K562 (cell line): ENCODE results near the gene POLD1. TPM values are rescaled to one million over a fixed set of nuclear protein-coding genes. Genes with fewer than 3 reads are reported as not detected.

Experiments
- ATAC-seq: fragments of 200-7000 bp; cut with Tn5 transposase; 3 replicates; pipeline ENCODE4 v1.9.1; 2020; ENCODE audit warnings: moderate library complexity
- BruUV-seq: library from RNA; stranded (reverse); fragments of 400-500 nt; replicated peaks from 2 replicates; lab custom pipeline; 2021; lab: Mats Ljungman, UMichigan
- CTCF ChIA-PET: fragments of 300-600 bp; formaldehyde crosslinking; extraction: SDS; loops from one replicate; lab custom pipeline; 2021; ENCODE audit warnings: low intra/inter-chr PET ratio; lab: Yijun Ruan, JAX
- POLR2A ChIA-PET: fragments of 300-600, 350-650 bp; sonication (Branson Sonifier 250); formaldehyde crosslinking; extraction: SDS; loops from one replicate; lab custom pipeline; 2021; ENCODE audit warnings: antibody characterized with exemption, inconsistent platforms; lab: Yijun Ruan, JAX
- DNase-seq, 4 experiments: peaks; one replicate each; pipeline versions ENCODE4 v3.0.0 to v3.0.0-alpha.2; 2011 to 2018; ENCODE audit warnings: low spot score in 3 of 4, mixed read lengths in 3 of 4; ENCODE audit errors: extremely low read depth in 1 of 4
- FAIRE-seq: peaks from 2 replicates; lab custom pipeline; 2011; peaks lifted over from hg19 to GRCh38; lab: Jason Lieb, UNC
- H2AFZ ChIP-seq: 2 replicates; pipeline ENCODE4 v1.6.0; 2011; ENCODE audit warnings: low read depth, low read length, control low read depth, inconsistent platforms
- H3K27ac ChIP-seq: fragments of 200-600 bp; 3 replicates; pipeline ENCODE4 v1.8.0; 2011; ENCODE audit warnings: low read depth, mild to moderate bottlenecking, control low read depth, inconsistent platforms, low read length, moderate library complexity, mixed read lengths; ENCODE audit errors: extremely low read depth
- H3K27me3 ChIP-seq, 2 experiments: fragments of 300-600 bp in 1 of 2; 2 replicates in 1 of 2; 3 replicates in 1 of 2; pipeline versions ENCODE4 v1.6.0 to v1.8.0; 2011; ENCODE audit warnings: inconsistent platforms in 2 of 2, low read length in 2 of 2, mild to moderate bottlenecking in 1 of 2, mixed read lengths in 1 of 2, moderate library complexity in 1 of 2; ENCODE audit not compliant: control insufficient read depth in 2 of 2, insufficient read depth in 2 of 2
- H3K36me3 ChIP-seq: fragments of 300-600 bp; 3 replicates; pipeline ENCODE4 v1.8.0; 2011; ENCODE audit warnings: mild to moderate bottlenecking, low read length, inconsistent platforms; ENCODE audit not compliant: control insufficient read depth, insufficient read depth
- H3K4me1 ChIP-seq, 2 experiments: fragments of 200-600 bp in 1 of 2; replicated peaks in 1 of 2; 2 replicates in 1 of 2; 3 replicates in 1 of 2; pipeline versions ENCODE4 v1.5.1 to v1.8.0; 2011; ENCODE audit warnings: inconsistent platforms in 2 of 2, low read length in 2 of 2, mild to moderate bottlenecking in 1 of 2, mixed read lengths in 1 of 2, moderate library complexity in 1 of 2; ENCODE audit not compliant: control insufficient read depth in 2 of 2, insufficient read depth in 2 of 2
- H3K4me2 ChIP-seq: 2 replicates; pipeline ENCODE4 v1.6.1; 2011; ENCODE audit warnings: low read length, control low read depth, inconsistent platforms, mixed read lengths; ENCODE audit not compliant: insufficient read depth
- H3K4me3 ChIP-seq: fragments of 200-600 bp; sonication (generic), shearing (Covaris generic); 2 replicates; pipeline ENCODE4 v1.5.1; 2016; ENCODE audit warnings: control low read depth, inconsistent platforms
- H3K79me2 ChIP-seq: fragments of 200-600 bp; 3 replicates; pipeline ENCODE4 v1.8.0; 2011; ENCODE audit warnings: low read length, inconsistent platforms; ENCODE audit not compliant: control insufficient read depth, insufficient read depth
- H3K9ac ChIP-seq, 2 experiments: 2 replicates each; pipeline versions ENCODE4 v1.6.0 to v1.6.1; 2011; ENCODE audit warnings: low read depth in 2 of 2, low read length in 2 of 2, control low read depth in 1 of 2, inconsistent platforms in 1 of 2, mild to moderate bottlenecking in 1 of 2, mixed read lengths in 1 of 2; ENCODE audit not compliant: insufficient read depth in 1 of 2
- H3K9me1 ChIP-seq: one replicate; pipeline ENCODE4 v1.6.0; 2011; ENCODE audit warnings: inconsistent platforms, mild to moderate bottlenecking, low read length, moderate library complexity; ENCODE audit not compliant: control insufficient read depth, insufficient read depth
- H3K9me3 ChIP-seq: replicated peaks from 2 replicates; pipeline ENCODE4 v1.5.1; 2011; ENCODE audit warnings: low read depth, low read length, inconsistent platforms; ENCODE audit not compliant: control insufficient read depth, insufficient read depth
- H4K20me1 ChIP-seq: replicated peaks from 2 replicates; pipeline ENCODE4 v1.6.1; 2011; ENCODE audit warnings: low read length, inconsistent platforms, mixed read lengths; ENCODE audit not compliant: control insufficient read depth, insufficient read depth
- BDP1 ChIP-seq: IDR thresholded peaks from 3 replicates; pipeline ENCODE4 v1.6.1; 2011; ENCODE audit not compliant: insufficient read length, insufficient read depth
- GTF2F1 ChIP-seq: IDR thresholded peaks from 2 replicates; pipeline ENCODE4 v1.6.1; 2011; ENCODE audit warnings: low read depth, low read length, improper control_type of control experiment
- HEY1 ChIP-seq: fragments of 250-450 bp; sonication (Bioruptor Pico); IDR thresholded peaks from 2 replicates; pipeline ENCODE4 v1.5.0; 2020; ENCODE audit warnings: mild to moderate bottlenecking, moderate library complexity, borderline replicate concordance
- KHSRP ChIP-seq: fragments of 450-650 bp; IDR thresholded peaks from 2 replicates; pipeline ENCODE4 v1.6.1; 2017
- MCM3 ChIP-seq: fragments of 450-650 bp; IDR thresholded peaks from 2 replicates; pipeline ENCODE4 v1.6.1; 2016
- NFXL1 ChIP-seq: fragments of 450-650 bp; formaldehyde crosslinking; IDR thresholded peaks from 2 replicates; pipeline ENCODE4 v1.4.0; 2021; ENCODE audit warnings: mild to moderate bottlenecking
- POLR2A ChIP-seq: fragments of 450-650 bp; conservative IDR thresholded peaks from 2 replicates; pipeline ENCODE4 v1.6.1; 2016
- STAT5A ChIP-seq: IDR thresholded peaks from 2 replicates; pipeline ENCODE4 v1.6.1; 2012; ENCODE audit warnings: low read length, inconsistent platforms, borderline replicate concordance
- TAL1 ChIP-seq: fragments of 450-650 bp; IDR thresholded peaks from 2 replicates; pipeline ENCODE4 v1.6.1; 2016; ENCODE audit warnings: mild to moderate bottlenecking
- TCFL5 ChIP-seq: fragments of 250-450 bp; sonication (Bioruptor Pico); conservative IDR thresholded peaks from 2 replicates; pipeline ENCODE4 v1.6.1; 2021; ENCODE audit warnings: mild to moderate bottlenecking, moderate library complexity, matching md5 sums
- ZNF282 ChIP-seq: sonication (generic); formaldehyde crosslinking; IDR thresholded peaks from 2 replicates; pipeline ENCODE4 v1.8.1; 2023; ENCODE audit warnings: missing genetic modification reagents
- ZNF347 ChIP-seq: fragments of 450-650 bp; formaldehyde crosslinking; IDR thresholded peaks from 2 replicates; pipeline ENCODE4 v1.4.0; 2020; ENCODE audit warnings: low read depth, mild to moderate bottlenecking, moderate library complexity
- ZNF507 ChIP-seq: conservative IDR thresholded peaks from 2 replicates; pipeline ENCODE4 v1.6.1; 2017; ENCODE audit warnings: missing genetic modification characterization, missing compliant biosample characterization
- ZNF57 ChIP-seq: fragments of 450-650 bp; formaldehyde crosslinking; IDR thresholded peaks from 2 replicates; pipeline ENCODE4 v1.4.0; 2020; ENCODE audit warnings: mild to moderate bottlenecking, moderate library complexity
- ZNF644 ChIP-seq: fragments of 200-800 bp; sonication (Bioruptor generic); IDR thresholded peaks from 2 replicates; pipeline ENCODE4 v1.6.1; 2016; ENCODE audit warnings: low read depth, missing genetic modification characterization, missing compliant biosample characterization
- ZNF830 ChIP-seq: fragments of 250-450 bp; sonication (Bioruptor Pico); IDR thresholded peaks from 2 replicates; pipeline ENCODE4 v1.5.0; 2021; ENCODE audit warnings: mild to moderate bottlenecking
- WGBS: fragments of 100-300 bp; shearing (Covaris generic); methylation state at CpG from one replicate; pipeline ENCODE4 v1.1.6; 2016; ENCODE audit warnings: low coverage, mixed read lengths; ENCODE audit not compliant: insufficient coverage; ENCODE audit errors: missing lambda C conversion rate; 5-methylcytosine and 5-hydroxymethylcytosine counted together
- in situ Hi-C: fragments of 300-500 bp; cut with MboI; formaldehyde crosslinking; loops from 4 replicates; pipeline ENCODE4 v1.15.0; 2018; ENCODE audit warnings: inconsistent platforms, mixed read lengths
- intact Hi-C: fragments of 100-400 bp; cut with micrococcal nuclease; formaldehyde crosslinking; loops from 2 replicates; pipeline ENCODE4 v1.14.2; 2022
- polyA plus RNA-seq, 8 experiments: library from polyadenylated mRNA; depleted of rRNA in 4 of 8; stranded (reverse) in 5 of 8; unstranded in 3 of 8; fragments of >200 nt; fragmentation: Nextera tagmentation in 2 of 8; fragmentation: Illumina TruSeq in 1 of 8; extraction: Ambion mirVana in 2 of 8; extraction: Trizol in 1 of 8; gene quantifications; 2 replicates each; pipeline versions ENCODE4 v1.2.1 to v1.2.3, GENCODE V29; 2011 to 2014; ENCODE audit warnings: inconsistent platforms in 1 of 8, missing spikeins in 1 of 8
- total RNA-seq, 7 experiments: library from RNA; depleted of rRNA in 6 of 7; stranded (reverse); fragments of >200 nt in 6 of 7; fragmentation: Illumina TruSeq in 2 of 7; extraction: Trizol in 2 of 7; gene quantifications; 2 replicates each; pipeline versions ENCODE4 v1.2.1 to v1.2.3, GENCODE V29; 2011 to 2021; ENCODE audit warnings: low replicate concordance in 1 of 7
- TF ChIP-seq, protein P1 (sequence below): fragments of 450-650 bp; formaldehyde crosslinking; conservative IDR thresholded peaks from 2 replicates; pipeline ENCODE4 v1.4.0; 2022; ENCODE audit warnings: mild to moderate bottlenecking, missing genetic modification characterization
- TF ChIP-seq, protein P2 (sequence below): sonication (generic); formaldehyde crosslinking; IDR thresholded peaks from 2 replicates; pipeline ENCODE4 v1.8.0; 2022; ENCODE audit warnings: mild to moderate bottlenecking, missing genetic modification reagents, borderline replicate concordance

Gene POLD1
- total and polyA plus RNA-seq, 9 of the 15 experiments (the other 6 are each of a cell fraction or from before 2014, with no cell fraction given): 1.3 to 312 (median 47.8) TPM

DNA sequence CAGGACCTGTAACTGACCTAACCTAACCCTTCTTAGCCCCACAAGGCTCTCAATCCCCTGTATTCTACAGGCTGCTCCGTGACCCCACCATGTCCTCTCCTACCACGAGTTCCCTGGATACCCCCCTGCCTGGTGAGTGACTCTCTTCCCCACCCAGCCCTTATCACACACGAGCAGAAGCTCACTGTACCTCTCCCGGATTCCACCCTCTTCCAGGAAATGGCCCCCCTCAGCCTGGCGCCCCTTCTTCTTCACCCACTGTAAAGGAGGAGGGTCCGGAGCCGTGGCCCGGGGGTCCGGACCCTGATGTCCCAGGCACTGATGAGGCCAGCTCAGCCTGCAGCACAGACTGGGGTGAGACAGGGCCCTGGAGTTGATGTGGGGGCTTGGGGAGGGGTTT is 6.6 kb upstream of the POLD1 start:
- in situ Hi-C loops (no loop called here), intact Hi-C loops (loop anchor here (5.0 kb wide), 1 partner anchor 280 kb away; no protein-coding TSS in a partner anchor)
- H3K9ac ChIP-seq: peak overlapping the region; percentile 69 to 86
- POLR2A ChIA-PET: interaction anchor here (1.1 kb wide), 1 partner anchor 73 kb away, joined by 3 read pairs; no protein-coding TSS in a partner anchor
- peaks cover 28 to 58% of the 10 kb centered on the region in 2 experiments for H3K4me1 ChIP-seq
- no peaks in the 10 kb centered on the region for H3K9me1 ChIP-seq
- H3K27me3 ChIP-seq: no peaks in the 10 kb centered on the region
- H3K79me2 ChIP-seq: peaks cover 29% of the 10 kb centered on the region
- no TSS peak for BruUV-seq
- H2AFZ ChIP-seq: no peak overlapping the region
- peak overlapping the region; percentile 77 for H3K27ac ChIP-seq
- no peaks in the 10 kb centered on the region for H3K9me3 ChIP-seq
- 0% methylated on average over 7 of the region's 9 CpGs for WGBS
- peaks cover 2% of the 10 kb centered on the region for H4K20me1 ChIP-seq
- CTCF ChIA-PET: no interaction called here
- H3K4me2 ChIP-seq: peak overlapping the region; percentile 86
- H3K36me3 ChIP-seq: peaks cover 52% of the 10 kb centered on the region; the same call in 2 of the 3 replicates
- DNase-seq: peak; percentile 49 to 83 (median 63)
- FAIRE-seq: no peak
- peak overlapping the region; percentile 43 for H3K4me3 ChIP-seq
- peak; percentile 2; the same call in 2 of the 3 replicates for ATAC-seq
- TF ChIP-seq KHSRP (no peak), NFXL1 (no peak), ZNF347 (CRISPR knock-in tag) (no peak), TCFL5 (CRISPR knock-in tag) (no peak), MCM3 (no peak), HEY1 (CRISPR knock-in tag) (no peak), ZNF644 (tag) (no peak), BDP1 (no peak), ZNF507 (tag) (no peak), ZNF830 (CRISPR knock-in tag) (no peak), STAT5A (peak; percentile 47; the same call in 1 of the 2 replicates), ZNF57 (CRISPR knock-in tag) (no peak), GTF2F1 (no peak), POLR2A (peak; percentile 53; the same call in 1 of the 2 replicates), ZNF282 (CRISPR knock-in tag) (no peak), TAL1 (peak; percentile 61; the same call in 1 of the 2 replicates)
- TF ChIP-seq, protein P1, sequence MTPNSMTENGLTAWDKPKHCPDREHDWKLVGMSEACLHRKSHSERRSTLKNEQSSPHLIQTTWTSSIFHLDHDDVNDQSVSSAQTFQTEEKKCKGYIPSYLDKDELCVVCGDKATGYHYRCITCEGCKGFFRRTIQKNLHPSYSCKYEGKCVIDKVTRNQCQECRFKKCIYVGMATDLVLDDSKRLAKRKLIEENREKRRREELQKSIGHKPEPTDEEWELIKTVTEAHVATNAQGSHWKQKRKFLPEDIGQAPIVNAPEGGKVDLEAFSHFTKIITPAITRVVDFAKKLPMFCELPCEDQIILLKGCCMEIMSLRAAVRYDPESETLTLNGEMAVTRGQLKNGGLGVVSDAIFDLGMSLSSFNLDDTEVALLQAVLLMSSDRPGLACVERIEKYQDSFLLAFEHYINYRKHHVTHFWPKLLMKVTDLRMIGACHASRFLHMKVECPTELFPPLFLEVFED (CRISPR knock-in tag): no peak
- TF ChIP-seq, protein P2, sequence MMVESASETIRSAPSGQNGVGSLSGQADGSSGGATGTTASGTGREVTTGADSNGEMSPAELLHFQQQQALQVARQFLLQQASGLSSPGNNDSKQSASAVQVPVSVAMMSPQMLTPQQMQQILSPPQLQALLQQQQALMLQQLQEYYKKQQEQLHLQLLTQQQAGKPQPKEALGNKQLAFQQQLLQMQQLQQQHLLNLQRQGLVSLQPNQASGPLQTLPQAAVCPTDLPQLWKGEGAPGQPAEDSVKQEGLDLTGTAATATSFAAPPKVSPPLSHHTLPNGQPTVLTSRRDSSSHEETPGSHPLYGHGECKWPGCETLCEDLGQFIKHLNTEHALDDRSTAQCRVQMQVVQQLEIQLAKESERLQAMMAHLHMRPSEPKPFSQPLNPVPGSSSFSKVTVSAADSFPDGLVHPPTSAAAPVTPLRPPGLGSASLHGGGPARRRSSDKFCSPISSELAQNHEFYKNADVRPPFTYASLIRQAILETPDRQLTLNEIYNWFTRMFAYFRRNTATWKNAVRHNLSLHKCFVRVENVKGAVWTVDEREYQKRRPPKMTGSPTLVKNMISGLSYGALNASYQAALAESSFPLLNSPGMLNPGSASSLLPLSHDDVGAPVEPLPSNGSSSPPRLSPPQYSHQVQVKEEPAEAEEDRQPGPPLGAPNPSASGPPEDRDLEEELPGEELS (CRISPR knock-in tag): no peak
